Astrocyte (in vitro differentiated cells and primary cell): ENCODE data around the gene NSD2. TPM values are rescaled to one million over a fixed set of nuclear protein-coding genes. Genes with fewer than 3 reads are reported as not detected.

Experiments
- DNase-seq: peaks from one replicate; pipeline ENCODE4 v3.0.0-alpha.2; 2010; ENCODE audit warnings: low read depth
- FAIRE-seq: peaks from 2 replicates; lab custom pipeline; 2011; peaks lifted over from hg19 to GRCh38; lab: Jason Lieb, UNC
- H2AFZ ChIP-seq: 2 replicates; pipeline ENCODE4 v1.6.0; 2012; ENCODE audit warnings: low read depth, low read length, inconsistent platforms
- H3K27ac ChIP-seq: 2 replicates; pipeline ENCODE4 v1.5.1; 2011; ENCODE audit warnings: low read depth, low read length, inconsistent platforms
- H3K27me3 ChIP-seq: 2 replicates; pipeline ENCODE4 v1.6.0; 2011; ENCODE audit warnings: low read length, inconsistent platforms; ENCODE audit not compliant: insufficient read depth
- H3K36me3 ChIP-seq: 2 replicates; pipeline ENCODE4 v1.5.1; 2011; ENCODE audit warnings: low read length, inconsistent platforms; ENCODE audit not compliant: insufficient read depth
- H3K4me1 ChIP-seq: 2 replicates; pipeline ENCODE4 v1.5.1; 2011; ENCODE audit warnings: low read length, inconsistent platforms; ENCODE audit not compliant: insufficient read depth
- H3K4me2 ChIP-seq: 2 replicates; pipeline ENCODE4 v1.6.0; 2012; ENCODE audit warnings: low read length, inconsistent platforms
- H3K4me3 ChIP-seq: 2 replicates; pipeline ENCODE4 v1.5.1; 2011; ENCODE audit warnings: low read depth, mild to moderate bottlenecking, low read length, inconsistent platforms; ENCODE audit not compliant: insufficient read depth
- H3K79me2 ChIP-seq: 2 replicates; pipeline ENCODE4 v1.6.0; 2012; ENCODE audit warnings: mild to moderate bottlenecking, low read length, inconsistent platforms; ENCODE audit not compliant: insufficient read depth
- H3K9ac ChIP-seq: 2 replicates; pipeline ENCODE4 v1.6.0; 2012; ENCODE audit warnings: mild to moderate bottlenecking, low read length, inconsistent platforms
- H3K9me3 ChIP-seq: 2 replicates; pipeline ENCODE4 v1.5.1; 2012; ENCODE audit warnings: low read depth, mild to moderate bottlenecking, low read length, inconsistent platforms; ENCODE audit not compliant: insufficient read depth
- H4K20me1 ChIP-seq: 2 replicates; pipeline ENCODE4 v1.6.0; 2012; ENCODE audit warnings: low read length, inconsistent platforms; ENCODE audit not compliant: insufficient read depth
- H3K27ac Mint-ChIP-seq: one replicate; pipeline ENCODE4 v1.8.0; 2021; ENCODE audit warnings: mild to moderate bottlenecking, mixed read lengths; ENCODE audit not compliant: unreplicated experiment
- H3K27me3 Mint-ChIP-seq: one replicate; pipeline ENCODE4 v1.8.0; 2021; ENCODE audit warnings: low read depth, mixed read lengths; ENCODE audit not compliant: unreplicated experiment
- H3K36me3 Mint-ChIP-seq: one replicate; pipeline ENCODE4 v1.8.0; 2021; ENCODE audit warnings: low read depth, mixed read lengths; ENCODE audit not compliant: unreplicated experiment
- H3K4me1 Mint-ChIP-seq: one replicate; pipeline ENCODE4 v1.8.0; 2021; ENCODE audit warnings: low read depth, mixed read lengths; ENCODE audit not compliant: unreplicated experiment
- H3K4me3 Mint-ChIP-seq: one replicate; pipeline ENCODE4 v1.8.0; 2021; ENCODE audit warnings: mild to moderate bottlenecking, moderate library complexity, mixed read lengths; ENCODE audit not compliant: unreplicated experiment
- H3K9me3 Mint-ChIP-seq: one replicate; pipeline ENCODE4 v1.8.0; 2021; ENCODE audit warnings: mild to moderate bottlenecking, mixed read lengths; ENCODE audit not compliant: unreplicated experiment
- EZH2 ChIP-seq: IDR thresholded peaks from 2 replicates; pipeline ENCODE4 v1.6.1; 2012; ENCODE audit warnings: mild to moderate bottlenecking, low read length, inconsistent platforms; ENCODE audit not compliant: insufficient read depth
- total RNA-seq: library from RNA; stranded (reverse); gene quantifications from 2 replicates; pipeline ENCODE4 v1.2.1, GENCODE V29; 2021
- TF ChIP-seq, protein P1 (sequence below): IDR thresholded peaks from 2 replicates; pipeline ENCODE4 v1.5.1; 2011; ENCODE audit warnings: low read depth, mild to moderate bottlenecking, inconsistent platforms, low read length, moderate library complexity; ENCODE audit not compliant: insufficient read depth

The NSD2 gene
- total RNA-seq, 1 donor from 2014 or later, result 31.3 TPM

DNA sequence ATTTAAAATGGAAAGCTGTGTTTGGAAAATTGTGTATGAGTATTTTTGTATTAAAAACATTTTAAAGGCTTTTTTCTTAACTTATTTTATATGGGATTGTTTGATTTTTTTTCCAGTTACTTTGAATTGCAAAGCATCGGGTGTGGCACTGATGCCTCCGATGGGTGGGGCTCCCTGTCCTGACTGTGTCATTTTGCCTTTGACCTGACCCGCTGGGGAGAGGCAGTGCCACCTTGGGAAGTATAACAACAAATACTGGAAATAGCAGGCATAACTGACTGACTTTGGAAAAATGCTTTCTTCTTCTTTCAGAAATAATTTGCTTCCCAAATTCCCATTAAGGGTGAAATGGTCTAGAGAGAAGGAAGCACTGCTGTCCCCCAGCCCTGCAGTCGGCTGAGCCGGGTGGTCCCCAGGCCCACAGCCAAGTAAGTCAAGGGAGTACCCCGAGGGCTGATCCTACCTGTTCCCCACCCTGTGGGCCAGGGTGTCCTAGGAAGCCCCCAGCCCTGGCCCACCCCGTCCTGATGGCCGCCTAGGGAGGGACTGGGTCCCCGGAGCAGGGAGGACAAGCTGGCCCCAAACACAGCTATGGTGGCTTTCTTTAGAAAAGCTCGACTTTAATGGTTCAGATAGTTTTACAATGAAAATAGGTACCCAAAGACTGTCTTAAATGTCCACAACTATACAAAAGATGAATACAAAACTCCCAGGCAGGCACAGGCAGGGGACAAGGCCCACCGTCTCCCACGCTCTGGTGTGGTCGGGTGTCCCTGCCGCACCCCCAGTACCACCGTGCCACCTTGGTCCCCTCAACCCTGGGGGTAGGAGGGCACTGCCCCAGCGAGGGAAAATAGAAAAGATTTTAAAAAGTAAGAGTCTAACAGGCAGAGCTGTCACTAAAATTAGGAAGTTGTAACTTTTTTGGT, 111.2 kb downstream of the NSD2 start:
- no peak for FAIRE-seq
- DNase-seq, result no peak
- Mint-ChIP-seq H3K27ac (no peak overlapping the region), H3K4me1 (no peaks in the 10 kb centered on the region), H3K36me3 (peaks cover 5% of the 10 kb centered on the region), H3K4me3 (no peak overlapping the region), H3K27me3 (no peaks in the 10 kb centered on the region), H3K9me3 (no peaks in the 10 kb centered on the region)
- no peaks in the 10 kb centered on the region for H3K4me1 ChIP-seq
- H2AFZ ChIP-seq, result no peak overlapping the region
- H3K27me3 ChIP-seq, result no peaks in the 10 kb centered on the region
- peaks cover 4% of the 10 kb centered on the region for H3K79me2 ChIP-seq
- H3K4me2 ChIP-seq, result no peak overlapping the region
- no peak overlapping the region for H3K27ac ChIP-seq
- H4K20me1 ChIP-seq, result peaks cover 14% of the 10 kb centered on the region
- H3K36me3 ChIP-seq, result peaks cover 24% of the 10 kb centered on the region
- TF ChIP-seq, protein P1, sequence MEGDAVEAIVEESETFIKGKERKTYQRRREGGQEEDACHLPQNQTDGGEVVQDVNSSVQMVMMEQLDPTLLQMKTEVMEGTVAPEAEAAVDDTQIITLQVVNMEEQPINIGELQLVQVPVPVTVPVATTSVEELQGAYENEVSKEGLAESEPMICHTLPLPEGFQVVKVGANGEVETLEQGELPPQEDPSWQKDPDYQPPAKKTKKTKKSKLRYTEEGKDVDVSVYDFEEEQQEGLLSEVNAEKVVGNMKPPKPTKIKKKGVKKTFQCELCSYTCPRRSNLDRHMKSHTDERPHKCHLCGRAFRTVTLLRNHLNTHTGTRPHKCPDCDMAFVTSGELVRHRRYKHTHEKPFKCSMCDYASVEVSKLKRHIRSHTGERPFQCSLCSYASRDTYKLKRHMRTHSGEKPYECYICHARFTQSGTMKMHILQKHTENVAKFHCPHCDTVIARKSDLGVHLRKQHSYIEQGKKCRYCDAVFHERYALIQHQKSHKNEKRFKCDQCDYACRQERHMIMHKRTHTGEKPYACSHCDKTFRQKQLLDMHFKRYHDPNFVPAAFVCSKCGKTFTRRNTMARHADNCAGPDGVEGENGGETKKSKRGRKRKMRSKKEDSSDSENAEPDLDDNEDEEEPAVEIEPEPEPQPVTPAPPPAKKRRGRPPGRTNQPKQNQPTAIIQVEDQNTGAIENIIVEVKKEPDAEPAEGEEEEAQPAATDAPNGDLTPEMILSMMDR, result no peak
- no peak for TF ChIP-seq EZH2
- H3K9me3 ChIP-seq, result no peaks in the 10 kb centered on the region
- H3K9ac ChIP-seq, result no peak overlapping the region
- H3K4me3 ChIP-seq, result no peak overlapping the region

DNA sequence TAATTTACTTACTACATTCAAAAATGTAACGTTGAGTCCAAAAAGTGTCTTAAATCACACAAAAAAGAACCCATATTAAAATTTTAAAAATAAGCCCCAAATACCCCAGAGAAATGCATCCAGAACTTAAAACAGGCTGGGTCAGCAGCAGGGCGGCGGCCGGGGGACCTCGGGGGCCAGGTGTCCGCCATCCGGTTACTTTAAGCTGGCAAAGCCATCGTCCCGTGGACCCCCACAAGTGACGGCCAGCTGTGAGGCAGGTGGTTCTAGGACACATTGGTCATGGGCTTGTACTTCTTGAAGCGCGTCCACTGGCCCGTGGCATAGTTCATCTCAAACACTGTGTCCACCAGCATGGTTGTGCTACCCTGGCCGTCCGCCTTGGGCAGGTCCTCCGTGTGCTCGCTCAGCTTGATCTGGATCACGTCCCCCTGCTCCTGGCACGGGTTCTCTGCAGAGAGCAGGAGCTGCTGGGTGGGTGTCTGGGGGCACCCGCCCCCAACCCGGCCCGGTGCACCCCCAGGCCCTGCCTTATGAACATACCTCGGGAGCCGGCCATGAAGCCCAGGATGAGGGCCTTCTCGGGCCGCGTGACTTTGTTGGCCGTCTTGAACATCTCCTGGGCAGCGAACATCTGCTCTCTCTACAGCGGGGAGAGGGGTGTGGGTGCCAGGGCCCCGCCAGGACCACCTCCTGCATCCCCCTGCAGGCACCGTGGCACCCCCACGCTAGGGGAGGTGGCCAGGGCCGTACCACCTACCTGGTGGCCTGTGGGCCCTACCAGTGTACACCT, 112.1 kb downstream of the NSD2 start:
- FAIRE-seq (no peak), DNase-seq (no peak)
- Histone ChIP-seq H3K9me3 (no peaks in the 10 kb centered on the region), H3K79me2 (peaks cover 4% of the 10 kb centered on the region), H4K20me1 (peaks cover 14% of the 10 kb centered on the region), H3K27ac (no peak overlapping the region), H2AFZ (no peak overlapping the region), H3K27me3 (no peaks in the 10 kb centered on the region), H3K4me2 (no peak overlapping the region), H3K36me3 (peaks cover 21% of the 10 kb centered on the region), H3K4me1 (no peaks in the 10 kb centered on the region), H3K9ac (no peak overlapping the region), H3K4me3 (no peak overlapping the region)
- no peaks in the 10 kb centered on the region for H3K4me1 Mint-ChIP-seq
- no peak overlapping the region for H3K27ac Mint-ChIP-seq
- no peaks in the 10 kb centered on the region for H3K27me3 Mint-ChIP-seq
- no peak for TF ChIP-seq EZH2
- TF ChIP-seq, protein P1, result no peak
- no peak overlapping the region for H3K4me3 Mint-ChIP-seq
- peaks cover 8% of the 10 kb centered on the region for H3K36me3 Mint-ChIP-seq
- no peaks in the 10 kb centered on the region for H3K9me3 Mint-ChIP-seq
